ENCODE data around the gene EGFLAM.

EGFLAM gene

DNA sequence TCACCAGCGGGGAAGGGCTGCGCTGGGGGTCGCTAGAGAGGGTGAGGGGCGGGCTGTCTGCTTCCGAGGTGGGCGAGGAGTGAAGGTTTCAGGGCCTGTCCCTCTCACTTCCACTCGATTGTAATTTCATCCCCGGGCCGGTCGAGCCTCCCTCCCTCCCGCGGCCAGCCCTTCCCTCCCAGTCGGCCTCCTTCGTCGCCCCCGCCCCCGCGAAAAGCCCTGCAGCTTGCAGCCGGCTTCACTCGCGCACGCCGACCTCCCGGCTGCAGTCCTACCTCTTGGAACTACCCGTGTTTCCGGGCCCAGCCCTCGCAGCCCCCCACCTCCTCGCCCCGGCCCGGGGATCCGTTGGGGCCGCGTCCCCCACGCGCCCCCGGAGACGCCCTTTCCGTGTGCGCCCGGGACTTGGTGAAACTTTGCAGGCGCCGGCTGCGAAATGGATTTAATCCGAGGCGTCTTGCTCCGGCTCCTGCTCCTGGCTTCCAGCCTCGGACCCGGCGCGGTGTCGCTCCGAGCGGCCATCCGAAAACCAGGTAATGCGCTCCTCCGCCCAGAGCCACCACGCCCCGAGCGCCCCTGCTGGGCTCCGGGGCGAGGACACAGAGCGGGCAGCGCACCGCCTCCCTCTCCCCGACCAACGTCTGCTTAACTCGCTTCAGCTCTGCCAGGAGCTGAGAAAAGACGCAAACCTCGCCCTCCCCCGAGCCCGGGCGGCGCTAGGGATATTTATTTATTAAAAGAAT, at the start of gene EGFLAM:
Gene EGFLAM (plus strand): TSS at position 241 of the 743 bp plus-strand sequence. CDS start 196 bp downstream, at position 437.
- no peak for DNase-seq (ENCODE audit: low read depth)

DNA sequence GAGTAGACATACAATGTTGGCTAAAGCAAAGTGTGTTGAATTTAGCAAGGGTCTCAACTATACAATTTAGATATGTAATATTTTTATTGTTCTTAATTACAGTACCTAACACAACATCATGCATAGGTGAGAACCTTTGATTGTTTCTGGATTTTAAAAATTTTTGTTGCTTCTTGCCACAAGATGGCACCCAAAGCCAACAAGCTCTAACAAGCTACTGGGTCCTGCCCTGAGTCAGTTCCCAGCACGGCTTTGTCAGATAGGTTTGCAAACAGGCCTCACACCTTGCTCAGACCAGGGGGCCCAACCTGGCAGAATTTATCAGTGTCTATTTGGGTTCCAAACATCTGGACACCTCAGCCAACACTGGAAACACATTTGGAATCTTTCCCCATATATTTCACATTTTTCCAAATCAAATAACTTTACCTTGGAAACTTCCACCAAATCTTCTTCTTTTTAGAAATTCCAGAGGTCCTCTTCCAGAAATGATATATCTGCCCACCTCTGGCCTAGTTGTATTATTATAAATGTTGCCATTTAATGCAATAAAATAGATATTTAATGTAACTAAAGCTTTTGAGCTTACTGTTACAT, 49.5 kb upstream of the EGFLAM start:
- no peak for DNase-seq (ENCODE audit: low read depth)

DNA sequence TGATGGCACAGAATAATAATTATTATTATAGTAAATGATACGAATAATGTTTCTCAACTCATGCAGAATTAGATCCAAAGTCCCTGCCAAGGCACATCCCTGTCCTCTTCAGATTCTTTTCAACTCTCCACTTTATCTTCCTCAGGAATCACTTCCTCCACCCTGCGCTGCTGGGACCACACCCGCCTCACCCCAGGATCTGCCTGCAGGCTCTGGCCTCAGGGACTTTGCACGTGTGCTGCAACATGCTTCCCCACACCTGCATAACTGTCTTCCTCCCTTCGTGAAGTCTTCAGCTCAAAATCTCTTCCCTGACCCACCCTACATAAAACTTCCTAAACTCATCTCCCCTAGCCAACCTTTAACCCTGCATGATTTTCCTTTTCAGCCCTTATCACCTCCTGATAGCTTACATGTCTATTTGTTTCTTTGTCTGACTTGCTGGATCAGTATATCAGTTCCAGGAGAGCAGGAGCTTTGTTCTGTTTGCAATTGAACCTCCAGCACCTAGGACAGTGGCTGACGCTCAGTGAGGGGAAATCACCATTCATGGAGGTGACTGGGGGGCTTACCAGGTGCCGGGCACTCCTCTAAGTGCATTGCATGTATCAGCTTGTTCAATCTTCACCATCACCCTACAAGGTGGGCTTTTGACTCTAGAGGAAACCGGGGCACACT, 47.5 kb upstream of the EGFLAM start:
- DNase-seq (ENCODE audit: low read depth), result no peak

DNA sequence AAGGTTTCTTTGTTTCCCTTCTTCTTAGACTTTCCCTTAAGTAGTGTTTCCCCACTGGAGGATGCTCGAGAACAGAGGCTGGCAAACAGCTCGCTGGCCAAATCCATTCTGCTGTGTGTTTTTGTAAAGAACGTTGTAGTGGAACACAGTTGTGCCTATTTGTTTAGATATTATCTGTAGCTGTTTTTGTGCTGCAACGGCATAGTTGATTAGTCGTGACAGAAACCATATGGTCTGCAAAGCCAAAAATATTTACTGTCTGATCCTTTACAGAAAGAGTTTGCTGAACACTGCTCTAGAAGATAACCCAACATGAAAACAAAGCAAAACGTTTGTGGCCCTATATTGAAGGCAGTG, 47.0 kb upstream of the EGFLAM start:
- DNase-seq (ENCODE audit: low read depth), result no peak

DNA sequence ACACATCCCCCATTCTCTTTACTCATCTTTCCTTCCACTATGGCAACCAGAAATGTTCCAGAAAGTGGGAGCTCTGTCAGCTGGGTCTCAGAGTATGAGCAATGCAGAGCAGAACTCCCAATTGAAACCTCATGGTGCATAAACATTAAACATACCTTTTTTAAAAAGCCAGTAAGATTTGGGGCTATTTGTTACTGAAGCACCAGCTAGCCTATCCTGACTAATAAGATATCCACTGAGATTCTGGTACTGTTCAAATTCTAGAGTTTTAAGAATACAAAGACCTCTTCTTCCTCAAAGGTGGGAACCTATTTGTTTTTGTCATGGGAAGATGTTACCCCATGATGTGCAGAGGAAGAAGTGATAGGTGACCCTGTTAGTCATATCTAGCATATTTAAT, 46.1 kb upstream of the EGFLAM start:
- DNase-seq (ENCODE audit: low read depth), result no peak

DNA sequence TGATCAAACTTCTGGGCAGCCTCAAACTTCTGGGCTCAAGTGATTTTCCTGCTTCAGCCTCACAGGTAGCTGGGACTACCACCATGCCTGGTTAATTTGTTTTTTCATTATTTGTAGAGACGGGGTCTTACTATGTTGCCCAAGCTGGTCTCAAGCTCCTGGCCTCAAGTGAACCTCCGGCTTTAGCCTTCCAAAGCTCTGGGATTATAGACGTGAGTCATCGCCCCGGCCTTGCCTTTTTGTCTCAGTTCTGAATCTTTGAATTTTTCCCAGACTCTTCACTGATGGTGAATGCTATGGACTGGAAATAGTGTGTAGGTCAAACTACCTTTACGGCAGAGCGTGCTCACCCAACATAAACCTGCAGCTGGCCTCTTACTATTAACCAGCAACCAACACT, 32.3 kb upstream of the EGFLAM start:
- no peak for DNase-seq (ENCODE audit: low read depth)

DNA sequence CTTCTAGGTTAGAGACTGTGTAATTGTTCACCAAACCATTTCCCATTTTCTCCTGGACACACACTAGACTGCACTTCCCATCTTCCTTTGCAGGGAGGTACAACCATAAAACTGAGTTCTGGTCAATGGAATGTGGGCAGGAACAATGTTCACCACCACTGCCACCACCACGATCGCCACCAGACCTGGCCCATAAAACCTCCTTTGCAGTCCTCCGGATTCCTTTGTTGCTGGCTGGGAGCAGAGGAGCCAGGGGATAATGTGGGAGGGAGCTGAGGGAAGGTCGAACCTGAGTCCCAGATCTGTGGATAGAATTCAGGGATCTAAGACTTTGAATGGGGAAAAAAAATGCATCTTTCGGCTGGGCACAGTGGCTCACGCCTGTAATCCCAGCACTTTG, 29.4 kb upstream of the EGFLAM start:
- no peak for DNase-seq (ENCODE audit: low read depth)

DNA sequence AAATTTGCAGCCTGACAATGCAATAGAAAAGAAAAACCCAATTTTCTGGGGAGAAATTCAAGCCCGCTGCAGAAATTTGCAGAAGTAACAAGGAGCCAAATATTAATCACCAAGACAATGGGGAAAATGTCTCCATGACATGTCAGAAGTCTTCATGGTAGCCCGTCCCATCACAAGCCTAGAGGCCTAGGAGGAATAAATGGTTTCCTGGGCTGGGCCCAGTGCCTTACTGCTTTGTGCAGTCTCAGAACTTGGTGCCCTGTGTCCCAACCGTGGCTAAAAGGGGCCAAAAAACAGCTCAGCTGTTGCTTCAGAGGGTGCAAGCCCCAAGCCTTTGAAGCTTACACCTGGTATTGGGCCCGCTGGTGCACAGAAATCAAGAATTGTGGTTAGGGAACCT, 23.6 kb upstream of the EGFLAM start:
- DNase-seq (ENCODE audit: low read depth), result no peak

DNA sequence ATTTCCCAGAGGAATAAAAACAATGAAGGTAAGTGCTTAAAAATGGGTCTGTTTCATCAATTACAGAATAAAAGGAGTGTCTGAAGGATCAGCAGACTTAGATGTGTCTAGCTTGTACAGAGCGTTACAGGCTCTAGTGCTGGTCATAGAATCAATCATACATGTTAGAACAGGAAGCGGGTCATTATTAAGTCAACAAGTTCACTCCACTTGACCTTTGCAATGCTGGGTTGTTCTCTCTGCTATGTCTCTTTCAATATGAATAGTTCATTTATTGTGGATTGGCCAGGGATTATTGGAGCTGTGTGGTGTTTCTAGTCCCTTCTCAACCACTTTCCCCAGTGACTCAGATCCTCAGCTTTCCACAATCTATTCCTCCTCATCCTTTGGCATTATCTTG, 20.7 kb upstream of the EGFLAM start:
- DNase-seq (ENCODE audit: low read depth), result no peak

DNA sequence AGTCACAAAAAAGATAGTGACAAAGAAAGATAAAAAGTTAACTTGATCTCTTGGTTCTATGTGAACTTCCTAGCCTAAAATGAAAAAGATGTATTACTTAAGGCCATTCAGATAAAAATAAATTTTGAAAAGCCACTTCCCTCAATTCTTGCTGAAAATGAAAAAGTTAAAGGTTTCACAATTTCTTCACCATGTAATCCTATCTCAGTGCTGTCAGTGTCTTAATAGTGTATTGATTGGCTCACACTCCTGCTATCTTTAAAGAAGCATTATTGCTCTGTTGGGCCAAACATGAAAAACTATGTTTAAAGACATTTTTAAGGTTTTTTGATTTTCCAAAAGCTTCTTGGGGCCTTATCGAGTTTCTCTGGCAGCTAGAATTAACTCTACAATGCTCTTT, 18.1 kb upstream of the EGFLAM start:
- DNase-seq (ENCODE audit: low read depth), result no peak

DNA sequence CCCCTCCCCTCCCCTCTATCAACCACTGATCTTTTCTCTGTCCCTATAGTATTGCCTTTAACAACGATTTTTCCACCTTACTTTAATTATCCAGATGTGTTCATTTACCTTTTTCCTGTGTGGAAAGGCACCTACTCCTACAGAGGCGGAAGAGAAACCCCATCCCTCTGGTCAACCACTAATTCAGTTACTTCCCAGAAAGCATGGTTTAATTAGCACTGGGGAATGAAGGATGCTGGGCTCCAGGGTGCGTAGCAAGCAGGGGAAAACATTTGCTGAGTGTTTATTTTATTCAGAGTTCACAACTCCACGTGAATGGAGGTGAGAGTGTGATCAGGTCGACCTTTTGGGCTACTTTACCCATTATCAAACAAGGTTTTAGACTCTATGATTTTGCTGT, 16.7 kb upstream of the EGFLAM start:
- no peak for DNase-seq (ENCODE audit: low read depth)

DNA sequence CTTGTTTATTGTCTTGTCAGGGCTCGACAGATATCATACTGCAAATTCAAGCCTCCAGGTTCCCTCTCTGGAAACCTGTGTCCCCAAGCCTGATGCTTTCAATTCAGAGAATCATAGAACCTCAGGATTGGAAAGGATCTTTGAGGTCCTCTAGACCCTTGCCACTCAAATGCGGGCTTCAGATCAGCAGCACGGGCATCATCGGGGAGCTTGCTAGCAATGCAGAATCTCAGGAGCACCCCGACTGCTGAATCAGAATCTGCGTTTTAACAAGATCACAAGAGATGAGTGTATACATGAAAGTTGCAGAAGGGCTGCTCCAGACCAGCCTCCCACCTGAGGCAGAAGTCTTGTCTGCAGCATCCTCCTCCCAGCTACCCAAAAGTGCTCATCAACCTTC, 13.1 kb upstream of the EGFLAM start:
- DNase-seq (ENCODE audit: low read depth), result no peak

DNA sequence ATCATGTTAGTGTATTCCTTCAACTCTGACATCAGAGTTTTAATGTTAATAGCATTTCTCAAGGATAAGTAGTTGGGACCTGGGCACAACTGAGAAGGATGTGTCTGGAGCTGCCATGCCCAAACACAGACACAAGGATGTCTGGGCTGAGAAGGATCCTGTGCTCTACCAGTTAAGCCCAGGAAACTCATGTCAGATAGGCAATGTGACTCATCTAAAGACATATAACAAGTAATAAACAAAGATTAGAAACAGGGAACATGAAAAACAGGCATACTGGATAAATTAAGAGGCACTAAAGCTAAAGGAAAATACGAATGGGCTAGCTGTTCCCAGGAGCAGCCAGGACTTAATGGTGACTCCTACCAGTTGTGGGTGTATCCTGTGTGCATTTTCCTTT, 9.1 kb upstream of the EGFLAM start:
- no peak for DNase-seq (ENCODE audit: low read depth)

DNA sequence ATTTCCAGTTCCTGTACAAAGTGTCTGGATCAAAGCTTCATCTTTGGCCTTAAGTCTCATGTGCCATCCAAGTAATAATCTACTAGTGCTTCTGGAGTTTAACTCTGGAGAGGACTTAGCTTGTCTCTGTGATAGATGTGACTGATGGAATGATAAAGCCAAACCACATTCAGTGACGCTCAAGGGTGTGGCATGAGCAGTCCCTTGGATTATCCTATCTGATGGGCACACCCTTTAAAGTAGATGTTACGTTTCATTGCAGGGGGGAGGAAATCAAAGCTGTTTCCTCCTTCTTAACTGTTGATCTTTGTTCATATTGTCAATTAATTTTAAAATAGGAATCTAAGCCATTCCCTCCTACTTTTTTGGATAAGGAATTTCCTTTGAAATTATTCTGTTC, 8.5 kb upstream of the EGFLAM start:
- DNase-seq (ENCODE audit: low read depth), result no peak

DNA sequence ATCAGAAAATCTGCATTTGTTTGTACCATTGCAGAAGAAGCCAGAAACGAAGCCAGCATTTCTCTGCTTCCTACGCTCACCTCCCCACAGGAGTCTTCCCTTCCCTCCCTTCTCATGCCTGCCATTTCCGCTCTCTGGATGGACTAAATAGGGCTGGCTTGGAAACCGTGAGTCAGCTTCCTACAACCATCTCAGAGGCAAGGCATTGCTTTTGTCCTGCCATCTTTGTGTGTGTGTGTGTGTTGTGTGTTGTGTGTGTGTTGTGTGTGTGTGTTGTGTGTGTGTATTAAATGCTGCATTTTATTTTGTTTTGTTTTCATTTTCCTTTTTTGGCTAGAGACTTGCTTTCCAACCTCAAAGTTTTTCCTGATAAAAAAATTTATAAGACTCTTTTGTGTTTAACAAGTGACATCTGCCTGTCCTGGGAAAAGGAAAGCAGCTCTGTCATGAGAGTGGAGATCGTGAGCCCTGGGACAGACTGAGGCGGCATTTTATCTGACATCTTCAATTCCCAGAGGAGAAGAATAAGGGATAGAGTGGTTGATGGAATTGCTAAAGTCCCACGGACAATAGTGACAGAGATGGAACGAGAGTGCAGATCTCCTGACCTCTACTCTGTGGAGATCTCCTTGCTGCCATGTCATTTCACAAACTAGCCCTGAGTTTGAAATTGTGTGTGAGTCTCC, 7.5 kb upstream of the EGFLAM start:
- DNase-seq (ENCODE audit: low read depth), result no peak

DNA sequence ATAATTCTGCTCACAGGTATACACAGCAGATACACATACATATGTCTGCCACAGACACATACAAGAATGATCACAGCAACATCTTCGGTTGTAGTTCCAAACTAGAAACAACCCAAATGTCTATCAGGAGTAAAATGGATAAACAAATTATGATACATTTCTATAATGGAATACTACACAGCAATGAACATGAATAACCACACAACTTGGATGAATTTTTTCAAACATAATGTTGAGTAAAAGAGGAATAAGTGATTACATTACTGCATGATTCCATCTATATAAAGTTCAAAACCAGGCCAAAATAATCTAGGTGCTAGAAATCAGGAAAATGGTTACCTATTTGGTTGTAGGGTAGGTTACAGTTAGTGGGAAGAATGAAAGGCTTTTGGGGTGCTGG, 4.6 kb upstream of the EGFLAM start:
- no peak for DNase-seq (ENCODE audit: low read depth)

DNA sequence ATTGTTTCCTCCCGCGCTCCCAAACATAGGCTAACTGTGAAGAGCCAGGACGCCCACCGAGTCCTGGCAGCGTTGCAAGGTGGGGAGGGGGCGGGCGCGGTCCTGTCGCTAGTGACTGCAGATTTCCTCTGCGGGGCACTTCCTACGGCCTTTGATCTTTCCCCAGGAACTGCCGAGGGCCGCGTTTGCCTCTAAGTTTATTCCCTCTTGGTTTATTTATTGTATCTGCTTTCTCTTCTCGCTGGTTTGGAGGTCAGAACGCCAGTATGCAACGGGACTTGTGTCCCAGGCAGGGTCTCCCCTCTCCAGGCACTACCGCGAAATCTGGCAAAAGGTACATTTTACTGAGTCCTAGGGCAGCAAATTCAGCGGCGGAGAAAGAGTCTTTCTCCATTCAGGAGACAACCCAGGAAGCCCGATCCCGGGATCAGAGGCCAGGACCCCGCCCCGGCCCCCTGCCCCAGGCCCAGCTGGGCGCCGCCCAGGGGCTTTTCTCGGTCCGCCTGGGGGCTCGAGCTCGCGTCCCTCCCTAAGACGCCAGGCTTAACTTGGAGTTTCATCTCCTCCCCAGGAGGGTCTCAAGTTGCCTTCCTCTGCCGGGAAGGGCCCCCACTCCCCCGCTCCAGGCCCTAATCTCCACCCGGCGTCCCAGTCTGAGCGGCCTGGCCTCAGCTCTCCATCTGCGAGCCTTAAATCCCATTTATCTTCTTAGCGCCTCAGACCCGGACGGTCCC, 884 bp upstream of the EGFLAM start:
- DNase-seq (ENCODE audit: low read depth), result no peak

DNA sequence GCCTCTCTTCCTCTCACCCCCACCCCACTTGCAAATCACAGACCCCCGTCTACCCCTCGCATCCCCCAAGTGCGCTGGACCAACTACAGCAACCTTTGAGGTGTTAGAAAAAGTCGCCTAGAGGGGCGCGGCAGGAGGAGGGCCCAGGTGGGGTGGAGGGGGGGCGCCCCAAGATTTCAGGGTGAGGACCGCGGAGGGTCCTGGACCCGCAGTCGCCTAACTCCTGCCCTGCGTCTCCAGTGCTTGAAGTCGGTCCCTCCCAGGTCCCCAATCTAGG, 379 bp upstream of the EGFLAM start:
- DNase-seq (ENCODE audit: low read depth), result no peak

DNA sequence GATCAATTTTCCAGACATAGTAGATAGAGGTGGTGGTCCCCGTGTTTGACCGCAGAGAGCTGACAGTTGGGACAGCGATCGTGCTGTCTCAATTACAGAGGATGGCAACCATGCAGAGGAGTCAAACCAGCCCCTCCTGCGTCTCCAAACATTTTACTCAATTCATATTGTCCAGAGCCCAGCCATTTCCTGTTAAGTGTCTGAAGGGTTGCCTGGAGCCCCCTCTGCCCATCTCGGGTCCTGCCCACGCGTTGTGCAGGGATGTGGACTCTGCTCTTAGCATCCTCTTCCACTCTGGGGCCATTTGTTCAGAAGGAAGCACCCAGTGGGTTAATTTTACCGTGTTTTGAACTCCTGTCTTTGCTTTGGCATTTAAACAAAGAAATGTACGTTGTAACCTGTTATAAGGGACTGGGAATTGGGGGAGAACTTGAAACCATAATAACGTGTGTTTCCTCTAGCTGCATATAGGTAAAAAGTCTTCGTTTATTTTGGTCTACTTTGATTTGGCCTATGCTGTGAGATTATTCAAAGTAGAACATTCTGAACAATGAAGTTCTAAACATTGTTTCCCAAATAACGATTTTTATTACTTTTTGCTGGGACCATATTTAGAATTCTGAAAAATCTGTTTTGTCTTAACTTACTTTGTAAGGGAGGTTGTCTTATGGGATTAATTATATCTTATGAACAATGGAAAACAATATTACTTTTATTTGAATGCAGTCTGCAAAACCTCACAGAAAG, 876 bp downstream of the EGFLAM start:
- no peak for DNase-seq (ENCODE audit: low read depth)

DNA sequence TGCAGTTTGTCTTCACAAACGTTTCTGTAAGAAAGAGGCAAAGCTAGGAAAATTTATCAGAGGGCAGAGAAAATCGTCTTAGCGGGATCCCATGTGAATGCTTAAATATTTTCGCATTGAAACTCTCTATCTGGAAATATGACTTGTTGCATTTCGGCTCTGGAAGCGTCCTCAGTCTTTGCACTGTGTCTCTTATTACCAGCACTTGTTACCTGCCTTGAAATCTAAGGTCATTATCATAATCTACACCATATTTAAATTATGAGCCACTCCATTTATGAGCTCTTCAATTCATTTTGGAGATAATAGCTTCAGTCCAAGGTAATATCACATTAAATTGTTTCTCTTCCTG, 1.4 kb downstream of the EGFLAM start:
- DNase-seq (ENCODE audit: low read depth), result no peak

DNA sequence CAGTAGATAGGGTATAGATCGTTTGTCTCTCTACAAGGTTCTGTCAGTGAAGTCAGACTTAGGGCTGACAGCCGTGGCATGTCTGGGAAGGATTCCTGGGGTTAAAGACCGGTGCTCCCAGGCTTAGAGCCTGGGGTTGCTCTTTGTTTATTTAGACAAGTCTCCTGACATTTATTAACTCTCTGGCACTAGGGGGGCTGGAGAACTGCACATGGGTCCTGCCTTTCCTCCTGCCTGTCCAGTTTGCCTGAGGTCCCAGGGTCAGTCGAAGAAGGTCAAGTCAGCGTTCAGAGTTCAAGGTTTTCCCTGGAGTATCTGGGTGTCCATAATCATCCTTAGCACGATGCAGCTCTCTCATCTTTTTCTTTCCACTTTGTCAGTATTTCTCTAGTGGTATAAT, 5.6 kb downstream of the EGFLAM start:
- DNase-seq (ENCODE audit: low read depth), result no peak

DNA sequence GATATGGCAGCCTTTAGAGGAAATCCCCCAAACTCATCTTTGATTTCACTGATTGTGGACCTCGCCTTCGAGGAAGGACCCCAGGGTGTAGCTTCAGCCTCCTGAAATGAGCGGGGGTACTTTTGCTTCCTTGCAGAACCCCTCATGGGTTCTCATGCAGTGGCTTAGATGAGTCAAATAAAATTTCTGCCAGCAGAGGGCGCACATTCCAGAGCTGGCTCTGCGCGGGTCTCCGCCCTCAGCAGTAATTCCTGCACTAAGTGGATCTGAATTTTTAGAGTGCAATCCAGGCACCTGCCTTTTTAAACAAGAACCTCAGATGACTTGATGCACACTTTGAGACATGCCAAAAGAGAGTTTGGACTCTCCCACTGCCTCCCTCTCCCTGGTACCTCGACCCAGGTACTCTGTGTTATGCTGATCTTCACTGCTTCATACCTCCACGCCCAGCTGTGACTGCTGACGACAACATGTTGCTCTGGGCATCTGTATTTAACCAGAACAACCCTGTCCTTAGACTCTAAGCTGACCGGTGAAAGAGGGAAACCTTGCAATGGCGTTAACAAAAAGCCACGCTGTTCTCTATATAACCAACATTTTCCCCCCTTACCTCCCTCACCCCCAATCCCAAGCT, 7.3 kb downstream of the EGFLAM start:
- DNase-seq (ENCODE audit: low read depth), result no peak

All from T-helper 22 cell (primary cell).